ENCODE results near the gene USP33. TPM values are rescaled to one million over a fixed set of nuclear protein-coding genes. Genes with fewer than 3 reads are reported as not detected.
"Not testable (repeated sequence)": the region's sequence is repeated elsewhere in the genome, so short reads cannot be mapped to it uniquely, and the experiment has no call there.

Gene USP33
- total RNA-seq, 1 donor from 2014 or later: 38.8 TPM

GRCh38 chr1:77678660-77679610 lies 80.7 kb downstream of the USP33 start:
- Mint-ChIP-seq H3K4me3 (ENCODE audit: unreplicated experiment) (no peak overlapping the region), H3K4me1 (ENCODE audit: low read depth) (peaks cover 48% of the 10 kb centered on the region), H3K27me3 (ENCODE audit: low read depth) (no peaks in the 10 kb centered on the region), H3K9me3 (ENCODE audit: low read depth) (no peaks in the 10 kb centered on the region), H3K36me3 (ENCODE audit: low read depth) (peaks cover 1% of the 10 kb centered on the region), H3K27ac (ENCODE audit: unreplicated experiment) (no peak overlapping the region)
- no peak for DNase-seq (ENCODE audit: low spot score)
- TF ChIP-seq CTCF (IDR thresholded peaks at IDR 0.05): no peak

- peaks cover 44% of the 10 kb centered on the region for H3K4me1 Mint-ChIP-seq (ENCODE audit: low read depth)
- not testable (repeated sequence) for H3K27ac Mint-ChIP-seq (ENCODE audit: unreplicated experiment); H3K9me3 Mint-ChIP-seq (ENCODE audit: low read depth); H3K27me3 Mint-ChIP-seq (ENCODE audit: low read depth); DNase-seq (ENCODE audit: low spot score); H3K36me3 Mint-ChIP-seq (ENCODE audit: low read depth); H3K4me3 Mint-ChIP-seq (ENCODE audit: unreplicated experiment)
These were observed 84.8 kb downstream of the USP33 start for GRCh38 chr1:77674807-77675206.

GRCh38 chr1:77673716-77674355 lies 85.8 kb downstream of the USP33 start:
- Mint-ChIP-seq H3K27ac (ENCODE audit: unreplicated experiment) (peak overlapping the region; percentile 70), H3K4me1 (ENCODE audit: low read depth) (peaks cover 47% of the 10 kb centered on the region), H3K9me3 (ENCODE audit: low read depth) (no peaks in the 10 kb centered on the region), H3K36me3 (ENCODE audit: low read depth) (peaks cover 1% of the 10 kb centered on the region), H3K27me3 (ENCODE audit: low read depth) (no peaks in the 10 kb centered on the region), H3K4me3 (ENCODE audit: unreplicated experiment) (no peak overlapping the region)
- TF ChIP-seq CTCF (IDR thresholded peaks at IDR 0.05): no peak
- DNase-seq (ENCODE audit: low spot score): no peak

- Mint-ChIP-seq H3K9me3 (ENCODE audit: low read depth) (no peaks in the 10 kb centered on the region), H3K36me3 (ENCODE audit: low read depth) (peaks cover 1% of the 10 kb centered on the region), H3K4me1 (ENCODE audit: low read depth) (peaks cover 40% of the 10 kb centered on the region), H3K27me3 (ENCODE audit: low read depth) (no peaks in the 10 kb centered on the region), H3K4me3 (ENCODE audit: unreplicated experiment) (no peak overlapping the region), H3K27ac (ENCODE audit: unreplicated experiment) (peak overlapping the region; percentile 59)
- no peak for DNase-seq (ENCODE audit: low spot score)
- TF ChIP-seq CTCF (IDR thresholded peaks at IDR 0.05): no peak
These were observed 86.6 kb downstream of the USP33 start for GRCh38 chr1:77673030-77673429.

GRCh38 chr1:77672374-77672773 lies 87.3 kb downstream of the USP33 start:
- H3K27me3 Mint-ChIP-seq (ENCODE audit: low read depth): no peaks in the 10 kb centered on the region
- no peaks in the 10 kb centered on the region for H3K9me3 Mint-ChIP-seq (ENCODE audit: low read depth)
- peaks cover 38% of the 10 kb centered on the region for H3K4me1 Mint-ChIP-seq (ENCODE audit: low read depth)
- H3K27ac Mint-ChIP-seq (ENCODE audit: unreplicated experiment): no peak overlapping the region
- DNase-seq (ENCODE audit: low spot score): no peak
- no peak for TF ChIP-seq CTCF (IDR thresholded peaks at IDR 0.05)
- H3K36me3 Mint-ChIP-seq (ENCODE audit: low read depth): peaks cover 1% of the 10 kb centered on the region
- H3K4me3 Mint-ChIP-seq (ENCODE audit: unreplicated experiment): no peak overlapping the region

All from chondrocyte (in vitro differentiated cells).